NCI-H1436 treated with DMSO at 0.1 percent for 48 hours (cell line): Measurements from ENCODE around the gene NF1.

Experiments used
- DNase-seq: peaks from one replicate; lab custom pipeline; 2025; lab: John Stamatoyannopoulos, UW

The NF1 gene

DNA sequence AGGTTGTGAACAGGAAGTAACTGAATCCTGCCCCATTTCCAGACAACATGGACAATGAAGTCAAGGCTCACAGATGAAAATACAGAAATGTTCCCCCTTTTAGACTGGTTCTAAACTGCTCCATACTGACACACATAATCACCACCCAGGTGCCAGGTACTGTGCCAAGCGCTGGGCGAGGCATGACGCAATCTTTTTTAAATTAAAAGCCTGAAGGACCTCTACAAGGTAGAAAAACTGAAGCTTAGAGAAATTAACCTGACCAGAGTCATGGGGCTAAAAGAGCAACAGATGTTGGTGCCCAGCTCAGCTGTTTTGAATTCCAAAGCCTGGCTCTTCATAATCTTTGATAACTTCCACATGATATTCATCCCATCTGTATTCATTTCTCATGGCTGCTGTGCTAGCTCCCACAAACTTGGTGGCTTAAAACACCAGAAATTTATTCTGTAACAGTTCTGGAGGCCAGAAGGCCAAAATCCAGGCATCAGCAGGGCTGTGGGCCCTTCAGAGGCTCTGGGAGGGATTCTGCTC lies 291.8 kb downstream of the NF1 start:
- no peak for DNase-seq

DNA sequence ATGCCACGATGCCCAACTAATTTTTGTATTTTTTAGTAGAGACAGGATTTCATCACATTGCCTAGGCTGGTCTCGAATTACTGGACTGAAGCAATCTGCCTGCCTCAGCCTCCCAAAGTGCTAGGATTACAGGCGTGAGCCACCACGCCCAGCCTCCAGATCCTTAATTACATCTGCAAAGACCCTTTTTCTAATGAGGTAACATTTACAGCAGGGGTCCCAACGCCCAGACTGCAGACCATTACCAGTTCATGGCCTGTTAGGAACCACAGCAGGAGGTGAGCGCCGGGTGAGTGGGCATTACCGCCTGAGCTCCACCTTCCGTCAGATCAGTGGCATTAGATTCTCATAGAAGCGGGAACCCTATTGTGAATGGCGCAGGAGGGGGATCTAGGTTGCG lies 292.7 kb downstream of the NF1 start:
- DNase-seq = no peak

DNA sequence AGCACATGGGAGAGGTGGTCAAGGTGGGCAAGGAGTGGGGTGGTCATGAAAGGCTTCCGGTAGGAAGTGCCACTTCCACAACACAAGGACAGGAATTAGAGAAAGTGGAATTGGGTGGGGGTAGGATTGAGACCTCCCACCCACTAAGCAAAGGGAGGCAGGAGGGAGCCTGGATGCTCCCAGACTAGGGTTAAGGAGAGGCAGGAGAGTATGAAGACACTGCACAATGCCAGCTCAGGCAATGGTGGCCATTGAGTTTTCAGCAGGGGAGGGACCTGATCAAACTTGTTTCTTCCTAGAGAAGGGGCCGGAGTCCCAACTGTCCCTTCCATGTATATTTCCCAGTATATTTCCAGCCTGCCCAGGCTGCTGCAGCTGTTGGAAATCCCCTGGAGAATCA lies 293.6 kb downstream of the NF1 start:
- no peak for DNase-seq

DNA sequence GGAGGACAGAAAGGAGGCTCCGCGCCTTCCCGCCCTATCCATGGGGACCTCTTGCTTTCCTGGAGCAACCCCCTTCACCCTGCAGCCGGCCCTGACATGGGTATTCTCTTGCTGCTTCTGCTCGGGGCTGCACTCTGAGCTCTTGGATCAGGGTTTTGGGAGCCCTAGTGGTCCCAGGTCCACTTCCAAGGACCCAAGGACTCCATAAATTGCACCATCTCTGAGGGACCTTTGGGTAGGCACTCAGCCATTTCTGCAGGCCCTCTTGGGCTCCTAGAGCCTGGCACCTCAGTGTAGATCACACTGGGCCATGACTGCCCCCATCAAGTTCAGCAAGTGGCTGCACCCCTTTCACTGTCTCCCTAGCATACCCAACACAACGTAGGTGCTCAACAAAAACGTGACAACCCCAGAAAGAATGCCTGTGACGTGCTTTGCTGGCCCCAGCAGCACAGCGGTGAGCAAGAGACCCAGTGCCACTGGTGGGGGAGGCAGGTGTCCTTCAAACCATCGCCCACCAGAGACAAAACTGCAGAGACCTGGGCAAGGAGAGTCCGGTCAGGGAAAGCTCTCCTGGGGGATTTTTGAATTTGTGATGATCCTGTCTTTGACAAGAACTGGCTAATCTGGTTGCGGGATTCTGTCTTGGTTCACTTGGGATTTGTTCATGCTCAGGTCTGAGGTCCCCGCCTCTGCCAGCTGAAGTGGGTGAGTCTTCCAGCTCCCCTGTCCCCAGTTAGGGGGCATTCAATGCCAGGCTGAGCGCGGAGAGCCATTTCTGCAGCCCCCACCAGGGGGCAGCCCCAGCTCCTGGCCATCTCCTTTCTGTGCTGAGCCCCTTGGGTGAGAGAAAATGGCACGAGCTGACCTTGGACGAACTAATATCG lies 294.2 kb downstream of the NF1 start:
- DNase-seq = no peak

DNA sequence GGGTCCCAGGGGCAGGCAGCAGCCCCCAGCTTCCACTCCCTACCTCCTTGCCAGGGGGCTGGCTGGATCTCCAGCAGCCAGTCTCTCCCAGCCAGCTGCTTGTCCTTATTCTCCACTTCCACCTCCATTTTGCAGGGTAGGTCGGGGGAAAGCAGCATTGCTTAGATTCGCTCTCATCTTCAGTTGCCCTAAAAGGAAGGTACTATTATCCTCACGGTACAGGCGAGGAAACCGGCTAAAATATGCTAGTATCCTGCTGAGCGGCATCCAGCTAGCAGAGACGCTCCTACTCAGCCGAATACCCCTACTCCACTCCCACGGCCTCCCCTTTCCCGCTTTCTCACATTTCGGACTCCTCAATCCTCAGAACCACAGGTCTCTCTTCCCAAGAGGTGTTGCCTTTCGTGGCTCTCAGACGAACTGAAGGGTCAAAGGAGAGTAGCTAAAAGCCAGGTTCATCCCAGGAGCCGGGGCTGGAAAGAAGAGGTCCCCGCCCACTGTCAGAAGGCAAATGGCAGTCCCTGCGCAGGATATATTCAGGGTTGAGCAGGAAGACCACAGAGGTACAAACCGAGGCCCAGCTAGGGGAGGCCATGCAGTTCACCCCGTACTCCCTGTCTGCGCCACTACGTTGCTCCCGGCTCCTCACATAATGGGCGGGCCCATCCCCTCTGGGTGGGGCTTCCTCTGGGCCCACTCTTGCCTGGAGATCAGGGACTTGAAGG lies 295.0 kb downstream of the NF1 start:
- no peak for DNase-seq

DNA sequence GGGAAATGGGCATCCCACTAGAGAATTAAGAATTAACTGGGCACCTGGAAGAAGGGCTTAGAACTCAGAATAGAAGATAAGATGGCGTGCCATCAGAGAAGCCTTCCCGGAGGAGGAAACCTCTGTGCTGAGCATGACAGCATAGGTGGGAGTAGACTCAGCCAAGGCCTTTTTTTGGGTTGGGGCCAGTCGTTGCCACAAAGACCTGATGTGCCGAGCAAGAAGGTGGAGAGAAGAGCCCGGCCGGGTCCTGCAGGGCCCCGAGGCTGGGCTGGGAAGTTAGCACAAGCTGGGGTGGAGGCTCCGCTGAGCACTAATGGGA lies 295.6 kb downstream of the NF1 start:
- no peak for DNase-seq

DNA sequence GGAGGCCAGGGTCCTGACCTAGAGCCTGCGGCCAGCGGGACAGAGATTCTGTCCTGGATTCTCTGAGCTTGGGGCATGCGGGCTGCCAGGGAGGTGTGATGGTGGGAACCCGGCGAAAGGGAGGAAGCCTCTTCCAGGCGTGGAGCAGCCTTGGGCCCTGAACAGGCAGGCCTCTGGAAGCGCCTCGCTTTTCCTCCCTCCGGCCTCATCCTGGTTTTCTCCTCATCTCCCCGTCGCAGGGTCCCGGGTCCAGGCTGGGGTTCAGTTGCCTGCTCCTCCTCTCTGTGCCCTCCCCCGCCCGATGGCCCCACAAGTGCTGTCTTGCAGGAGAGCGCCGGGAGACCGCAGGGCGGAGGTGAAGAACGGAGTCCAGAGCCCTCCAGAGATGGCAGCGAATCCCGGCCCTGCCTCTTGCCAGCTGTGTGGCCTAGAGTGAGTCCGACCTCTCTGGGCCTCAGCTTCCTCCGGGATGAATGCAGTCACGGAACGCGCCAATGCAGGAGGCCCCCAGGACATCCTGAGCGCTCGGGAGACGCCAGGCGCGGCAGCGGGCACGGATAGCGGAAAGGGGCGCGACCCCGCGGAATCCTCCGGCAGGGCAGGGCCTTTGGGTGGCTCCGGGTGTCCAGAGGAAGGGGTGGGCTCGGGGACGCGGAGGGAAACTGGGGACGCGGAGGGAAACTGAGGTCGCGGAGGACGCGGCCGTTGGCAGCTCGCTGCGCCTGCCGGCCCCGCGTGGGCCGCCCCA lies 296.1 kb downstream of the NF1 start:
- DNase-seq = no peak

DNA sequence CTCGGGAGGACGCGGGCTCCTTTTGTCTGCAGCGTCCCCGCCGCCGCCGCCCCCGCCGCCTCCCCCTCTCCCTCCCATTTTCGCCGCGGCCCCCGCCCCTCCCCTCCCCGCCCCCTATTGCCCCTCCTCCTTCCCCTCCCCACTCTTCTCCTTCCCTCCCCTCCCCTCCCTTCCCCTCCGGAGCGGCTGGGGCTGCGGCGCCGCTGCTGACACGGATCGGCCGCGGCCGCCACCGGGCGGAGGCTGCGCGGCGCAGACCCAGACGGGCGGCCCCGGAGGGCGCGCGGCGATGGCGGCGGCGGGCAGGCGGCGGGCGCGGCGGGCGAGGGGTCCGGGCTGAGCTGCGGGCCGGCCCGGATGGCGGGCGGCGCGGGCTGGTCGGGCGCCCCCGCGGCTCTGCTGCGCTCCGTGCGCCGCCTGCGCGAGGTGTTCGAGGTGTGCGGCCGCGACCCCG lies 296.7 kb downstream of the NF1 start, which contains the start of gene RAB11FIP4:
Gene RAB11FIP4, plus strand, starts transcription at position 180 of the 454 bp plus-strand sequence. Its CDS starts 178 bp downstream, at position 358.
- no peak for DNase-seq

DNA sequence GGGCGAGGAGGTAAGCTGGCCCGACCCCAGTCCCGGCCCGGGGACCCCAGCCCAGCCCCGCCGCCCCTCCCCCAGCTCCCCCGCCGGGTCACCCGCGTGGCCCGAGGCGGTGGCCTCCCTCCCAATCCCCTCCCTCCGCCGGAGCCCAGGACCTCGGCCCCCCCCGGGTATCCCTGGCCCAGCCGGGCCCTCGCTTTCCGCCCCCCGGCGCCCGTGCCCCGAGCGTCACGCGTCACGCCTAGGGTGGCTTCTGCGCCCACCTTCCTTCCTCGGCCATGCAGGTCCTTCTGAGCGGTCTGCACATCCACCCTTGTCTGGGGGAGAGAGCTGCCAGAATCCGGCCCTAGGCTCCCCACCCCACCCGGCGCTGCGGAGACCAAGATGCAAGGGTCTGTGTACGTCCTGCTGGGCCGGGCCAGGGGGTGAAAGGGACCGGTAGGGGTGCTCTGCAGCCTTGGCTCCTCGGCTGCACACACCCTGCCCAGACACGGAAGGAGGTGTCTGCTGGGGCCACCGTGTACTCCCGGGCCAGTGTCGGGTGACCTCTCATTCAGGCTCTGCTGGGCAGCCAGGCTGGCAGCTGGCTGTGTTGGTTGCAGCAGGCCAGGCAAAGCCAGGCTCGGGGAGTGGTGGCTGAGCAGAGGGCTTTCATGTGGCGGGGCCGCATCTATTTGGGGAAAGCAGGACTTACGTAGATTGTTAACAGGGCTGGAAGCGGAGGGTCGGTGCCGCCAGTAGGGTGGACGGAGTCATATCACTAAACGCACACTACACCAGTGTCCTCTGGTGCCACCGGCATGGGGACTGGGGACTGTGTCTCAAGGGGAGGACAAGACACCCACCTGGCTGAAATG lies 297.5 kb downstream of the NF1 start:
- DNase-seq = no peak

DNA sequence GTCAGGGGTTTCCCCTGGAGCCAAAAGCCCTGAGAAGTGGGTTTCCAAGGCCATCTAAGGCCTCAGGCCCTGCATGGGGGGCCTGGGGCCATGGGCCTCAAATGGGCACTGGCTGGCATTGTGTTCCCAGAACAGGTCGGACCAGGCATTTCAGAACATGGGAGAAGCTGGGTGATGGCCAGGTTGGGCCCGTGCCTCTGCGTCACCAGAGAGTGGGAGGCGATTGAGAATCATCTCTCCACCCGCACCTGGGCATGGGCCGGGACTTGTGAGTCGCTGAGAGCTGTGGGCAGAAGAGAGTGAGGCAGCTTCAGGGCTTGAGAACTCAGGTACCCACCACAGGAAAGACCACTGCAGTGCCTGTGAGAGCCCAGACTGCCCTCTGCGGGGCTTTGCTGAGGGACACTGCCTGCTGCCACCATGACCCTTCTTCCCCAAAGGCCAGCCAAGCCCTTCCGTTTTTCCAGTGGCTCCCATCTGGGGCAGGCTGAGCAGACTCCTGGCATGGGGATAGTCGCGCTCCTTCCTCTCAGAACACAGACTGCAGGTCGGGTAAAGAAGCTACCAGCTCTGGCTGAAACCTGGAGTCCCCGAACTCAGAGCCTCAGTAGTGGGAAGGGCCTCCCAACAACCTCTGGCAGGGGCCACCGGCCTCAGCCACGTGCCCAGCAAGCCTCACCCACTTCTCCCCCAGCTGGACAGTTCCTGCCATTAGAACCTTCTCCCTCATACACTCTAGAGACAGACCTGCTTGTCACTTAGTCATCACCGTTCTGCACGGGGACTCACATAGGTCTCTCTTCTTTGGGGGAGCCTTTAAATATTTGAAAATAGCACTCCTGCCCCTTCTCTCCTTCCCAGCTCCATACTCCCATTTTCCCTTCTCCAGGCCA lies 298.3 kb downstream of the NF1 start:
- no peak for DNase-seq

DNA sequence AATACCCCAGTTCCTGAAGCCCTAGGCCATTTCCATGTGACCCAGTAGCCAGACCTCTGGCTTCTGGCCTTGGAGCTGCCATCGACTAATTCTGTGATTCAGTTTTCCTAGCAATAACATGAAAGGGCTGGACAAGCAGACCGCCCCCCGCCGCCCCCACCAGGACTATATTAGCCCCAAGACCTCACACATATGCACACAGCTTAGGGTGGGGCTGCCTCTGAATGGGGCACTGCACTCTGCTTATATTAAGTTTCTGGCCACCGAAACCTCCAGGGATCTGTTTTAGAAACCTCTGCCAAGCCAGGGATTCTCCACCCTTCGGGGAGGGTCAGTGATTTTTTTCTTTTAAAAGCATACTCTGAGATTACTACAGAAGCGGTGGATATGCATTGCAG lies 299.0 kb downstream of the NF1 start:
- DNase-seq = no peak

DNA sequence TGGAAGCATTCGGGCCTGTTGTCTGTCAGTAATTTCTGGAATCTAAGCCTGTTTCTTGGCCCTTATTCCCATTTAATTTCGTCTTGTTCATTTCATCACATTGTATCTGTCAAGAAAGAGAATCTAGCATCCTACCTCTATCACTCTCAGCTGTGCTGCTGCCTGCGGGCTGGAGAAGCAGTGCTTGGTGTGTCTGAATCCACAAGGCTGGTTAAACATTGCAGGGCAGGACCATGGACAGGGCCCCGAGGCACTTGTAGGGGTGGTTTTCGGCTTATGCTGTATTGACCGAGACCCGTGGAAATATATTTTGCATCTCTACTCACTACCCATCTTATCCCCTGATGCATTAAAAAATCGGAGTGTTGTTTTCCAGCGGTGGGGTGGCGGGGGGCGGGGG lies 299.8 kb downstream of the NF1 start:
- no peak for DNase-seq

DNA sequence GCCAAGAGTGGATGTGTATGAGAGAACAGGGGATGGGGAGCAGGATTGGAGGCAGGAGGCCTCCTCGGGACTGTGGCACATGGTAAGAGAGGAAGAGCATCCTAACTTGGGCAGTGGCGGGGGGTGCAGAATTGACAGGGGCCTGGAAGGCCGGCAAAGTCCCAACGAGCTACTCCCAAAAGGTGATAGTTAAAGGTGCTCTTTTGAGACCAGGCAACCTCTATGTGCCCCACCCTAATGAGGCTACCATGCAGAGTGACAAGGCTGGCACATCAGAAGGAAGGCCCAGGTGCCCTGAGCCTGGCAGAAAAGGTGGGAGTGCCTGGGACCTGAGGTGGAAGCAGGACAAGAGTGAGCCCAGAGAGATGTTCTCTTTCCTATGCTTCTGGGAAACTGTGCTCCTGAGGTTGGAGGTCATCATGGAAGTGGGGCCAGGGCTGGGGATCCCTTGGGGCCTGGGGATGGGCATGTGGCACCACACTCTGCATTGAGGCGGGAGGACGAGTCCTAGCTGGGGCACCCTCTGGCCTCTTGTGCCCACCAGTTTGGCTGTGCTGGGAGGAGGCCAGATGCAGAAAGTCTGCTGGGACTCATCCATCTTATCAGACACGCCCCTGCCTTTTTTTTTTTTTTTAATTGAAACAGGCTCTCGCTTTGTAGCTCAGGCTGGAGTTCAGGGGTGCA lies 302.6 kb downstream of the NF1 start:
- DNase-seq = no peak

DNA sequence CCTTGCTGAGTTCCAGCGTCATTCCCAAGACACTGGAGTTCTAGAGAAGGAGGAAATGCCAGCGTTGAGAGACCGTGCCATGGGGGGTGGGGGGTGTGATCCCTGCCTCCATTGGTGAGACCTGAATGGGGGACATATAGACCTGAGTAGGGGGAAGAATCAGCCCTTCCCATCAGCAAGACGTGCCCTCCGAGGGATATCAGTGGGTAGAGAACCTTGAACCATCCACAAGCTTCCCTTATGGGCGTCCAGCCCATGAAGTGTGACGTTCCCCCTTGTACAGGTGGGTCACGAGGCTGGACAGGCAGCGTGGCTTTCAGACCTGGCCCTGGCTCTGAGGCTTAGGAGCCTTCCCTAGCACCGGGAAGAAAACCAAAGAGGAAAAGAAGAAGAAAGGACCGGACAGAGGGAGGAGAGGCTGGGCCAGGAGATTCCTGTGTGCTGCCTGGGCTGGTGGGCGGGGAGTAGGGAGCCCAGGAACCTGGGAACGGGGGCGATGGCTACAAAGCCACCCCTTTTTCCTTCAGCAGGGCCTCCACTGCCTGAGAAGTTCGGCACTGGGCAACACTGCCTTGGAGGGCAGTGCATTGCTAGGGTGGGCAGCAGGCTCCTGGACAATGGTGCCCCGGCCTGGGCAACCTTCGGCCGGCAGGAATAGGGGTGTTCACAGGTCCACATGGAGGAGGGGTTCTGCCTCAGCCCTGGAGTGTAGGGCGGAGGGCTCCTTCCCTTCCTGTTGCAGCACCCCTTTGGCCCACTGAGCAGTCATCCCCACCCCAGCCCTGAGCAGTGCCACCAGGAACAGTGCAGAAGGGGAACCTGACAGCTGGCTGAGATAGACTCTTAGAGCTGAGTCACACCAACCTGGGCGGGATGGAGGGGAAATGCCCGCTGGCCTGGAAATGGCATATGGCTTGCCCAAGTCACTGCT lies 303.9 kb downstream of the NF1 start:
- DNase-seq = no peak

DNA sequence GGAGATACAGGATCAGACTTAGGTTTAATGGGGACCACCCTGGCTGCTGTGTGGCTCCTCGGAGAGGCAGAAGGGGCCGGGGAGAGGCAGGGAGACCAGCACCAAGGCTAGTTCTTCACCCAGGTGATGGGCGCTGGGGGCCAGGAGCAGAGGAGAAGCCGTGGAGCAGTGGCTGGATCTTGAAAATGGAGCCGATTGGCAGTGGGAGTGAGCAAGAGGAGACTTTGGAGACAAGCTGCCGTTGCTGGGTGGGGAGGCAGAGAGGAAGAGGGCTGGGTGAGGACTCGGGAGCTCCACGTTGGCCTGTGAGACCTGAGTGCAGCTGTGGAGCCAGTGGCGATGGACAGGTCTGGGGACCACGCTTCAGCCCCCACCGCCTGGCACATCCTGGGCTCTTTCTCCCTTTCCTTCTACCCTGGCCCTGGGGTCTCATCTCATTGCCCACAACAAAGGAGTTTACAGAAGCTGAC lies 305.7 kb downstream of the NF1 start:
- no peak for DNase-seq

DNA sequence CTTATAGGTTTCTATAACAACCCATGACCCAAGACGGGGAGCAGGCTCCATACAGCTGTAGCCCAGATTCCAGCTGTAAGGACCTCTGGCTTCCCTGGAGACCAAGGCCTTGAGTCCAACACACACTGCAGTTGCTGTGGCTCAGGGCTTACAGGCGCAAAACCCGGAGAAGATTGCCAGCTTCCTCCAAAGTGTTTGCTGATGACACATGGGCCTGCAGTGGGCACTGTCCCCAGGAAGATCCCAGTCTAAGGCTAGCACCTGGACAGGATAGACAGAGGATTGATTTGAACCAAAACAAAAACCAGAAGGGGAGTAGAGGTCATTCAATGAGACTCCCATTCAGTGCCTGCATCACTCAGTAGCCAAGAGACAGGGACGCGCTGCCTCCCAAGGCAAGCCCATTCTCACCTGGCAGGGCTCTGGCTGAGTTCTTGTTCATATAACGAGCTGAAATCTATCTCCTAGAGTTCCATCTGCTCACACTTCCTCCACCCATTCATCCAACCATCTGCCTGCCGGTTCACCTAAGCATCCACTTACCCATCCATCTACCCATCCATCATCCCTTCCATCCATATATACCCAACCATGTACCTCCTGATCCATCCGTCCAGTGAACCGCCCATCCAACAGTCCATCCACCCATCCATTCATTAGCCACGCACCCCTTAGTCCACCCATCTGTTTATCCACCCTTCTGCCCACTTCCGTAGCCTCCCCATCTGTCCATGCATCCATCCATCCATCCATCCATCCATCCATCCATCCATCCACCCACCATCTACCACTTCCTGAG lies 306.9 kb downstream of the NF1 start:
- no peak for DNase-seq

DNA sequence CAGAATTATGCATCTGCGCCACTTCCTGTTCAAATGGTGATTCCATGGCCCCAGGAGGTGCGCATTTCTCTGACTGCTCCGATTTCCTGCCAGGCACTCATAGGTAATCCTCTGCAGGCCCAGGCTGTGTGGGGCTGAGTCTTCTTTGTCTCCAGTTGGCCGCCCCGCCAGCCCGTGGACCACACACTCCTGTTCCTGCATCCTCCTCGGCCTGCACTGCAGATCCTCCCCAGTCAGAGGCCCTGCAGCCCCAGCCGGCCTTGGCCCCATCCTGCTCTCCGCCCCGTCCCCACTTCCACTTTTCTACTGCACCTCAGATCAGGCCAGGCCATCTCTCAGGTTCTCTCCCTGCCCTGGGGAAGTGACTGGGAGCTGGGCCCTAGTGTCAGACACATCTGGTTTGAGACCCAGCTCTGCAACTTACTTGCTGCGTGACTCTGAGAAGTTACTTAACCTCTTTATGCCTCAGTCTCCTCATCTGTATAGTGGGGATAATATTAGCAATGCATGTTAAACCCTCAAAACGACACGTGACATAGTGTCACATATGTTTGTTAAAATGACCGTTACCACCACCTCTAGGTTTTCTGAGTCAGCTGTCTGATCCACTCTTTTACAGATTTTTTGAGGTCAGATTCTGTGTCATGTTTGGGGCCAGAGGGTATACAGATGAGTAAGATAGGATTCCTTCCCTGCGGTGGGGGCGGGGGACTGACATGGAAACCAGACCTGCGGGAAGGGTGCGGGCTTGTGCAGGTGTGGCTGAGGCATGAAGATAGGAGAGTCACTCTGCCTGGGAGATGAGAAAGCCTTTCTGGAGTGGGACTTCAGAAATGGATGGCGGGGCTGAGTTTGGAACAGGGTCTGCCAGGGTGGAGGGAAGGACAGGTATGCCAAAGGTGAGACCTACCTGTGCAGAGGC lies 309.5 kb downstream of the NF1 start:
- no peak for DNase-seq
